ENCODE measurements around the gene MYO6.

MYO6 gene

DNA sequence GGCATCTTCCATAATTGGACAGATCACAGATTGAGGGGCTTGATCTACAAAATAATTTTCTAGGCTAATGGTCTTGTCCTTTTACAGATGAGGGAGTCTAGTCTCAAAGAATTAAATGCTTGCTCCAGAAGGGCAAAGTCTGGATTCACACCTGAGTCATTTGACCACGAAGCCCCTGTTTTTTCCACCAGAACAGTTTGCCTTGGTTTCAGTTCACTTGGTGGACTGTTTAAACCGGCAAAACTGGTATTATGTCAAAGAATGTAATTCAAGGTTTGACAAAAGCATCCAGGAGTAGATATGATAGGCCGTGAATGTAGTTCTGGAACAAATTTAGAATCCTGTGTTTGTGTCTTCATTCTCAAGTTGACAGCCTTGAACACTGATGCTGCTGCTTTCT lies 3.3 kb downstream of the MYO6 start:
- Histone ChIP-seq H3K9me3 (ENCODE audit: insufficient read depth, low read depth, low read length) (no peaks in the 10 kb centered on the region), H3K27me3 (ENCODE audit: insufficient read depth, low read length, poor library complexity, severe bottlenecking) (no peaks in the 10 kb centered on the region), H3K36me3 (ENCODE audit: insufficient read depth, low read length) (no peaks in the 10 kb centered on the region), H4K20me1 (ENCODE audit: insufficient read depth, low read length, poor library complexity, severe bottlenecking) (no peaks in the 10 kb centered on the region), H3K9me2 (replicated peaks; ENCODE audit: low read depth, low read length) (no peaks in the 10 kb centered on the region), H3K4me3 (ENCODE audit: low read length, poor library complexity, severe bottlenecking) (no peak overlapping the region), H3F3A (ENCODE audit: low read depth) (no peaks in the 10 kb centered on the region), H3K79me2 (ENCODE audit: insufficient read depth, low read length) (no peaks in the 10 kb centered on the region), H3K9ac (ENCODE audit: low read depth, low read length, poor library complexity, severe bottlenecking) (no peak overlapping the region), H2AFZ (ENCODE audit: low read length) (no peak overlapping the region; the same call in 1 of the 2 replicates), H3K4me2 (ENCODE audit: low read depth, low read length, poor library complexity, severe bottlenecking) (no peak overlapping the region), H3K4me1 (ENCODE audit: insufficient read depth, low read length, poor library complexity, severe bottlenecking) (no peaks in the 10 kb centered on the region)
- TF ChIP-seq, protein P1, sequence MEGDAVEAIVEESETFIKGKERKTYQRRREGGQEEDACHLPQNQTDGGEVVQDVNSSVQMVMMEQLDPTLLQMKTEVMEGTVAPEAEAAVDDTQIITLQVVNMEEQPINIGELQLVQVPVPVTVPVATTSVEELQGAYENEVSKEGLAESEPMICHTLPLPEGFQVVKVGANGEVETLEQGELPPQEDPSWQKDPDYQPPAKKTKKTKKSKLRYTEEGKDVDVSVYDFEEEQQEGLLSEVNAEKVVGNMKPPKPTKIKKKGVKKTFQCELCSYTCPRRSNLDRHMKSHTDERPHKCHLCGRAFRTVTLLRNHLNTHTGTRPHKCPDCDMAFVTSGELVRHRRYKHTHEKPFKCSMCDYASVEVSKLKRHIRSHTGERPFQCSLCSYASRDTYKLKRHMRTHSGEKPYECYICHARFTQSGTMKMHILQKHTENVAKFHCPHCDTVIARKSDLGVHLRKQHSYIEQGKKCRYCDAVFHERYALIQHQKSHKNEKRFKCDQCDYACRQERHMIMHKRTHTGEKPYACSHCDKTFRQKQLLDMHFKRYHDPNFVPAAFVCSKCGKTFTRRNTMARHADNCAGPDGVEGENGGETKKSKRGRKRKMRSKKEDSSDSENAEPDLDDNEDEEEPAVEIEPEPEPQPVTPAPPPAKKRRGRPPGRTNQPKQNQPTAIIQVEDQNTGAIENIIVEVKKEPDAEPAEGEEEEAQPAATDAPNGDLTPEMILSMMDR (conservative IDR thresholded peaks at IDR 0.05; ENCODE audit: low read length), result no peak
- TF ChIP-seq EZH2phosphoT487 (IDR thresholded peaks at IDR 0.05; ENCODE audit: borderline replicate concordance), result no peak

- no peaks in the 10 kb centered on the region for H3K9me2 ChIP-seq (replicated peaks; ENCODE audit: low read depth, low read length)
- H3F3A ChIP-seq (ENCODE audit: low read depth), result no peaks in the 10 kb centered on the region
- no peaks in the 10 kb centered on the region for H3K79me2 ChIP-seq (ENCODE audit: insufficient read depth, low read length)
- H3K36me3 ChIP-seq (ENCODE audit: insufficient read depth, low read length), result no peaks in the 10 kb centered on the region
- H3K9ac ChIP-seq (ENCODE audit: low read depth, low read length, poor library complexity, severe bottlenecking), result no peak overlapping the region
- no peaks in the 10 kb centered on the region for H3K4me1 ChIP-seq (ENCODE audit: insufficient read depth, low read length, poor library complexity, severe bottlenecking)
- H3K27me3 ChIP-seq (ENCODE audit: insufficient read depth, low read length, poor library complexity, severe bottlenecking), result no peaks in the 10 kb centered on the region
- no peaks in the 10 kb centered on the region for H3K9me3 ChIP-seq (ENCODE audit: insufficient read depth, low read depth, low read length)
- no peak overlapping the region for H2AFZ ChIP-seq (ENCODE audit: low read length)
- no peak overlapping the region for H3K4me3 ChIP-seq (ENCODE audit: low read length, poor library complexity, severe bottlenecking)
- no peak for TF ChIP-seq EZH2phosphoT487 (IDR thresholded peaks at IDR 0.05; ENCODE audit: borderline replicate concordance)
- TF ChIP-seq, protein P1 (conservative IDR thresholded peaks at IDR 0.05; ENCODE audit: low read length), result no peak
- no peak overlapping the region for H3K4me2 ChIP-seq (ENCODE audit: low read depth, low read length, poor library complexity, severe bottlenecking)
- no peaks in the 10 kb centered on the region for H4K20me1 ChIP-seq (ENCODE audit: insufficient read depth, low read length, poor library complexity, severe bottlenecking)
Observed at GRCh38 chr6:75755704-75756103, 6.7 kb downstream of the MYO6 start.

- TF ChIP-seq, protein P1 (conservative IDR thresholded peaks at IDR 0.05; ENCODE audit: low read length), result no peak
- no peak for TF ChIP-seq EZH2phosphoT487 (IDR thresholded peaks at IDR 0.05; ENCODE audit: borderline replicate concordance)
- H3K9ac ChIP-seq (ENCODE audit: low read depth, low read length, poor library complexity, severe bottlenecking), result no peak overlapping the region
- H3K27me3 ChIP-seq (ENCODE audit: insufficient read depth, low read length, poor library complexity, severe bottlenecking), result no peaks in the 10 kb centered on the region
- no peak overlapping the region for H2AFZ ChIP-seq (ENCODE audit: low read length)
- H3K9me2 ChIP-seq (replicated peaks; ENCODE audit: low read depth, low read length), result no peaks in the 10 kb centered on the region
- H3K4me2 ChIP-seq (ENCODE audit: low read depth, low read length, poor library complexity, severe bottlenecking), result no peak overlapping the region
- no peaks in the 10 kb centered on the region for H3F3A ChIP-seq (ENCODE audit: low read depth)
- H3K36me3 ChIP-seq (ENCODE audit: insufficient read depth, low read length), result no peaks in the 10 kb centered on the region
- no peak overlapping the region for H3K4me3 ChIP-seq (ENCODE audit: low read length, poor library complexity, severe bottlenecking)
- H4K20me1 ChIP-seq (ENCODE audit: insufficient read depth, low read length, poor library complexity, severe bottlenecking), result no peaks in the 10 kb centered on the region
- H3K4me1 ChIP-seq (ENCODE audit: insufficient read depth, low read length, poor library complexity, severe bottlenecking), result no peaks in the 10 kb centered on the region
- no peaks in the 10 kb centered on the region for H3K9me3 ChIP-seq (ENCODE audit: insufficient read depth, low read depth, low read length)
- H3K79me2 ChIP-seq (ENCODE audit: insufficient read depth, low read length), result no peaks in the 10 kb centered on the region
Observed at GRCh38 chr6:75757295-75757694, 8.3 kb downstream of the MYO6 start.

Measured in Loucy (cell line).